Measurements from ENCODE around the gene NQO2.

The NQO2 gene

GRCh38 chr6:2956930-2957685 is 42.6 kb upstream of the NQO2 start:
- H3K4me3 ChIP-seq (ENCODE audit: low read depth, low read length) = no peak overlapping the region
- no peak for DNase-seq (ENCODE audit: low read depth)
- TF ChIP-seq CTCF (IDR thresholded peaks at IDR 0.05; ENCODE audit: low read depth, low read length) = no peak
- TF ChIP-seq POLR2A (IDR thresholded peaks at IDR 0.05; ENCODE audit: extremely low read depth, insufficient read length) = no peak
- no peak for TF ChIP-seq MAX (IDR thresholded peaks at IDR 0.05; ENCODE audit: low read depth, low read length)
- no peak for TF ChIP-seq MYC (IDR thresholded peaks at IDR 0.05; ENCODE audit: low read depth, low read length)

GRCh38 chr6:2957696-2958330 is 41.9 kb upstream of the NQO2 start:
- no peak for DNase-seq (ENCODE audit: low read depth)
- no peak overlapping the region for H3K4me3 ChIP-seq (ENCODE audit: low read depth, low read length)
- no peak for TF ChIP-seq MAX (IDR thresholded peaks at IDR 0.05; ENCODE audit: low read depth, low read length)
- no peak for TF ChIP-seq CTCF (IDR thresholded peaks at IDR 0.05; ENCODE audit: low read depth, low read length)
- no peak for TF ChIP-seq MYC (IDR thresholded peaks at IDR 0.05; ENCODE audit: low read depth, low read length)
- TF ChIP-seq POLR2A (IDR thresholded peaks at IDR 0.05; ENCODE audit: extremely low read depth, insufficient read length) = no peak

GRCh38 chr6:2958331-2958711 is 41.4 kb upstream of the NQO2 start:
- no peak for TF ChIP-seq MAX (IDR thresholded peaks at IDR 0.05; ENCODE audit: low read depth, low read length)
- no peak for TF ChIP-seq POLR2A (IDR thresholded peaks at IDR 0.05; ENCODE audit: extremely low read depth, insufficient read length)
- TF ChIP-seq MYC (IDR thresholded peaks at IDR 0.05; ENCODE audit: low read depth, low read length) = no peak
- no peak for TF ChIP-seq CTCF (IDR thresholded peaks at IDR 0.05; ENCODE audit: low read depth, low read length)
- no peak overlapping the region for H3K4me3 ChIP-seq (ENCODE audit: low read depth, low read length)
- DNase-seq (ENCODE audit: low read depth) = no peak

GRCh38 chr6:2958776-2959175 is 40.9 kb upstream of the NQO2 start:
- H3K4me3 ChIP-seq (ENCODE audit: low read depth, low read length) = no peak overlapping the region
- TF ChIP-seq POLR2A (IDR thresholded peaks at IDR 0.05; ENCODE audit: extremely low read depth, insufficient read length) (no peak), MYC (IDR thresholded peaks at IDR 0.05; ENCODE audit: low read depth, low read length) (no peak), CTCF (IDR thresholded peaks at IDR 0.05; ENCODE audit: low read depth, low read length) (no peak)
- no peak for DNase-seq (ENCODE audit: low read depth)

GRCh38 chr6:2959909-2960719 is 39.6 kb upstream of the NQO2 start:
- no peak overlapping the region for H3K4me3 ChIP-seq (ENCODE audit: low read depth, low read length)
- DNase-seq (ENCODE audit: low read depth) = no peak
- TF ChIP-seq MAX (IDR thresholded peaks at IDR 0.05; ENCODE audit: low read depth, low read length) = no peak
- no peak for TF ChIP-seq POLR2A (IDR thresholded peaks at IDR 0.05; ENCODE audit: extremely low read depth, insufficient read length)
- TF ChIP-seq CTCF (IDR thresholded peaks at IDR 0.05; ENCODE audit: low read depth, low read length) = no peak
- no peak for TF ChIP-seq MYC (IDR thresholded peaks at IDR 0.05; ENCODE audit: low read depth, low read length)
